Measurements from ENCODE around the gene EHMT1. TPM values are rescaled to one million over a fixed set of nuclear protein-coding genes. Genes with fewer than 3 reads are reported as not detected.

Gene EHMT1
- total and polyA plus RNA-seq, 9 of the 15 experiments (the other 6 are each of a cell fraction or from before 2014, with no cell fraction given), result 2.2 to 76.0 (median 36.4) TPM

DNA sequence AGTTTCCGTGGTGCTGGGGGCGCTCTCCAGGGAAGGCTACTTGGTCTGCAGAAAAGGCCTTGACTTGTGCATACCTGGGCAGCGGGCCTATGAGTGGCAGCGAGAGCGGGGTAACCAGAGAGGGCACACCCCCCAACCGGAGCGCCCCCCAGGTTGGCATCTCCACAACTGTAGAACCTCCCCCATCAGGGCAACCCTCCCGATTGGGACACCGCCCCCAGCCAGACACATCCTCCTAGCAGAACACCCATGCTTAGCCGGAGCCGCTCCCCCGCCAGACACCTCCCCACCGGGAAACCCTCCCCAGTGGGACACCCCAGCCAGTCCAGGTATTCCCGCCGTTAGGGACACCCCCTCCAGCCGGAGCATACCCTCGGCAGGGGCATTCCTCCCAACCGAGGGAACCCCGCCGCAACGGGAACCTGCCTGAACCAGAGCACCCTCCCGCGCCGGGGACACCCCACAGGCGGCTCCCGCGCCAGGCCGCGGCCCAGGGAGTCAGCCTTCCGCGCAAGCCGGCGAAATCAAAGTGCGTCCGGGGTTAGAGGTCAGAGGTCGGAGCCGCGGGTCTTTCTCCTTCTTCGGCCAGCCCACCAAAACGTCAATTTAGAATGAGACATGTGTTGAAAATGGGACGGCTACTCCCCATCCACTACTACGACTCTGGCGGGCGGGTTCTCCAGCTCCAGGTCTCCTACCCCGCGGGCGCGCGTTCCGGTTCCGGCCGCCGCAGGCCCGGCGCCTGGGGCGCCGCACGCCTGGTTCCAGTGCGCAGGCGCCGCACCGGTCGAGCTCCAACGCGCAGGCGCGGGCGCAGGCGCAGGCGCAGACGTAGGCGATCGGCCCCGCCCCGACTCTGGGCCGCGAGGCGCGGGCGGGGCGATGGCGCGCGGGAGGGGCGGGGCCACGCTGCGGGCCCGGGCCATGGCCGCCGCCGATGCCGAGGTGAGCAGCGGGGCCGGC is at the start of gene EHMT1 (continued):
- TF ChIP-seq, protein P1, sequence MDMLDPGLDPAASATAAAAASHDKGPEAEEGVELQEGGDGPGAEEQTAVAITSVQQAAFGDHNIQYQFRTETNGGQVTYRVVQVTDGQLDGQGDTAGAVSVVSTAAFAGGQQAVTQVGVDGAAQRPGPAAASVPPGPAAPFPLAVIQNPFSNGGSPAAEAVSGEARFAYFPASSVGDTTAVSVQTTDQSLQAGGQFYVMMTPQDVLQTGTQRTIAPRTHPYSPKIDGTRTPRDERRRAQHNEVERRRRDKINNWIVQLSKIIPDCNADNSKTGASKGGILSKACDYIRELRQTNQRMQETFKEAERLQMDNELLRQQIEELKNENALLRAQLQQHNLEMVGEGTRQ (CRISPR knock-in tag; IDR thresholded peaks at IDR 0.05), result no peak
- no peak for TF ChIP-seq ZNF584 (CRISPR knock-in tag; IDR thresholded peaks at IDR 0.05; ENCODE audit: low read depth)
- no peak for TF ChIP-seq ID3 (CRISPR knock-in tag; IDR thresholded peaks at IDR 0.05)
- no peak; the same call in 1 of the 2 replicates for TF ChIP-seq ID3 (tag; IDR thresholded peaks at IDR 0.05)
- no peak for TF ChIP-seq ZNF217 (CRISPR knock-in tag; IDR thresholded peaks at IDR 0.05)
- 0 out of 2 replicates have a peak, but pooled peaks have one; percentile 39 for TF ChIP-seq ZNF12 (CRISPR knock-in tag; IDR thresholded peaks at IDR 0.05)
- TF ChIP-seq, protein P2, sequence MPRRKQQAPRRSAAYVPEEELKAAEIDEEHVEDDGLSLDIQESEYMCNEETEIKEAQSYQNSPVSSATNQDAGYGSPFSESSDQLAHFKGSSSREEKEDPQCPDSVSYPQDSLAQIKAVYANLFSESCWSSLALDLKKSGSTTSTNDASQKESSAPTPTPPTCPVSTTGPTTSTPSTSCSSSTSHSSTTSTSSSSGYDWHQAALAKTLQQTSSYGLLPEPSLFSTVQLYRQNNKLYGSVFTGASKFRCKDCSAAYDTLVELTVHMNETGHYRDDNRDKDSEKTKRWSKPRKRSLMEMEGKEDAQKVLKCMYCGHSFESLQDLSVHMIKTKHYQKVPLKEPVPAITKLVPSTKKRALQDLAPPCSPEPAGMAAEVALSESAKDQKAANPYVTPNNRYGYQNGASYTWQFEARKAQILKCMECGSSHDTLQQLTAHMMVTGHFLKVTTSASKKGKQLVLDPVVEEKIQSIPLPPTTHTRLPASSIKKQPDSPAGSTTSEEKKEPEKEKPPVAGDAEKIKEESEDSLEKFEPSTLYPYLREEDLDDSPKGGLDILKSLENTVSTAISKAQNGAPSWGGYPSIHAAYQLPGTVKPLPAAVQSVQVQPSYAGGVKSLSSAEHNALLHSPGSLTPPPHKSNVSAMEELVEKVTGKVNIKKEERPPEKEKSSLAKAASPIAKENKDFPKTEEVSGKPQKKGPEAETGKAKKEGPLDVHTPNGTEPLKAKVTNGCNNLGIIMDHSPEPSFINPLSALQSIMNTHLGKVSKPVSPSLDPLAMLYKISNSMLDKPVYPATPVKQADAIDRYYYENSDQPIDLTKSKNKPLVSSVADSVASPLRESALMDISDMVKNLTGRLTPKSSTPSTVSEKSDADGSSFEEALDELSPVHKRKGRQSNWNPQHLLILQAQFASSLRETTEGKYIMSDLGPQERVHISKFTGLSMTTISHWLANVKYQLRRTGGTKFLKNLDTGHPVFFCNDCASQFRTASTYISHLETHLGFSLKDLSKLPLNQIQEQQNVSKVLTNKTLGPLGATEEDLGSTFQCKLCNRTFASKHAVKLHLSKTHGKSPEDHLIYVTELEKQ (CRISPR knock-in tag; IDR thresholded peaks at IDR 0.05), result no peak
- TF ChIP-seq TFAP4 (CRISPR knock-in tag; IDR thresholded peaks at IDR 0.05; ENCODE audit: borderline replicate concordance), result peak; percentile 47; the same call in 1 of the 2 replicates
- TF ChIP-seq NR4A1 (CRISPR knock-in tag; IDR thresholded peaks at IDR 0.05), result 0 out of 2 replicates have a peak, but pooled peaks have one; percentile 37
- peak; percentile 61; the same call in 1 of the 2 replicates for TF ChIP-seq NR4A1 (tag; IDR thresholded peaks at IDR 0.05)
- no peak for TF ChIP-seq ILF3 (IDR thresholded peaks at IDR 0.05; ENCODE audit: borderline replicate concordance)
- TF ChIP-seq, protein P3, sequence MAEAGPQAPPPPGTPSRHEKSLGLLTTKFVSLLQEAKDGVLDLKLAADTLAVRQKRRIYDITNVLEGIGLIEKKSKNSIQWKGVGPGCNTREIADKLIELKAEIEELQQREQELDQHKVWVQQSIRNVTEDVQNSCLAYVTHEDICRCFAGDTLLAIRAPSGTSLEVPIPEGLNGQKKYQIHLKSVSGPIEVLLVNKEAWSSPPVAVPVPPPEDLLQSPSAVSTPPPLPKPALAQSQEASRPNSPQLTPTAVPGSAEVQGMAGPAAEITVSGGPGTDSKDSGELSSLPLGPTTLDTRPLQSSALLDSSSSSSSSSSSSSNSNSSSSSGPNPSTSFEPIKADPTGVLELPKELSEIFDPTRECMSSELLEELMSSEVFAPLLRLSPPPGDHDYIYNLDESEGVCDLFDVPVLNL (CRISPR knock-in tag; IDR thresholded peaks at IDR 0.05; ENCODE audit: low read depth), result no peak
- no peak for TF ChIP-seq MIER1 (IDR thresholded peaks at IDR 0.05; ENCODE audit: low read depth)
- peak; percentile 80; the same call in 1 of the 2 replicates for TF ChIP-seq PHB (CRISPR knock-in tag; IDR thresholded peaks at IDR 0.05)
- no peak for TF ChIP-seq CHD4 (IDR thresholded peaks at IDR 0.05; ENCODE audit: insufficient read depth, insufficient replicate concordance, low read depth, low read length, poor library complexity, severe bottlenecking)
- no peak for TF ChIP-seq GATAD2B (IDR thresholded peaks at IDR 0.05; ENCODE audit: borderline replicate concordance)
- TF ChIP-seq TAF15 (IDR thresholded peaks at IDR 0.05; ENCODE audit: low read depth, low read length), result no peak
- no peak for TF ChIP-seq CSDE1 (IDR thresholded peaks at IDR 0.05)
